Endometrium (tissue), 2 donors: Measurements from ENCODE around the gene TP53BP2.
"Not testable (repeated sequence)": the region's sequence is repeated elsewhere in the genome, so short reads cannot be mapped to it uniquely, and the experiment has no call there.

Experiments used
- FAIRE-seq: peaks from 2 replicates; lab custom pipeline; 2012; peaks lifted over from hg19 to GRCh38; lab: Jason Lieb, UNC
- donor health status: control.
- donor health status: control.

Gene TP53BP2

DNA sequence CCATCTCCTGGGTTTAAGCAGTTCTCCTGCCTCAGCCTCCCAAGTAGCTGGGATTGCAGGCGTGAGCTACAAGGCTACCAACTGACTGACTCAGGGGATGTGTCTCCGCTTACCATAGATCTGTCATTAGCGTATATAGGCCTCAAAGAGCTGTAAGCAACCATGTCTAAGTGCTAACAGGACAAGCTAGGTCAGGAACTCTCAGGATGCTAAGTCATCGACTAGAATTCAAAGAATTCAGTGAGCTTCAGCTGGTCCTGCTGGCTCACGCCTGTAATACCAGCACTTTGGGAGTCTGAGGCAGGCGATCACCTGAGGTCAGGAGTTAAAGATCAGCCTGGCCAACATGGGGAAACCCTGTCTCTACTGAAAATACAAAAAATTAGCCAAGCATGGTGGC, 103.9 kb downstream of the TP53BP2 start:
- no peak for FAIRE-seq

DNA sequence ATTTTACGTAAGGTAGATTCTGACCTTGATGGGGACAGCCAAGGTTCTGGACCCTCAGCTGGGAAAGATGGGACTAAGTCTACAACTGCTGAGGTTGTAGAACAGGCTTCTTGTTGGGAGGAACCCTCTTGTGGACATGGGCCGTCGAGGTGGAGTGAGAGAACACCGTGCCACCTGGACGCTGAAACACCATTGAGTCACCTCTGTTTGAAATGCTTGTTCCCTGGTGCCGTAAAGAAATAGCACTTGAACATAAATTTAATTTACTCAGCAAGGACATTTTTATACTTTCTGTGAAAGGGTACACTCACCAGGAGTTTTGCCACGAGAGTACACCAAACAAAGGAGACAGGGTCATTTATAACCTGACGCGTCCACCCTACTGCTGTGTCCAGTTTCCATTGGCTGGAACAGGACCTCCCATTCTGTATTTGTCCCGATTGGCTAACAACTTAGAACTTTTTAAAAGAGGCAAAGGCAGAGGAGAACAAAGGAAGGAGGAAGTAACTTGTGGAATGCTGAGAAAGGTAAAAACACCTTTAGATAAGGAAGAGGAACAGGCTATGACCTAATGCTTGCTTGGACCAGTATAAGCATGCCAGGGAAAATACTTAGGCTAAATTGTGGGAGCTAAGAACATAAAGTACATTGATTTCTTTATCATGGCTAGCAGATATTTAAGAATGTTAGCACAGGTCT, 105.6 kb downstream of the TP53BP2 start:
- not testable (repeated sequence) for FAIRE-seq

DNA sequence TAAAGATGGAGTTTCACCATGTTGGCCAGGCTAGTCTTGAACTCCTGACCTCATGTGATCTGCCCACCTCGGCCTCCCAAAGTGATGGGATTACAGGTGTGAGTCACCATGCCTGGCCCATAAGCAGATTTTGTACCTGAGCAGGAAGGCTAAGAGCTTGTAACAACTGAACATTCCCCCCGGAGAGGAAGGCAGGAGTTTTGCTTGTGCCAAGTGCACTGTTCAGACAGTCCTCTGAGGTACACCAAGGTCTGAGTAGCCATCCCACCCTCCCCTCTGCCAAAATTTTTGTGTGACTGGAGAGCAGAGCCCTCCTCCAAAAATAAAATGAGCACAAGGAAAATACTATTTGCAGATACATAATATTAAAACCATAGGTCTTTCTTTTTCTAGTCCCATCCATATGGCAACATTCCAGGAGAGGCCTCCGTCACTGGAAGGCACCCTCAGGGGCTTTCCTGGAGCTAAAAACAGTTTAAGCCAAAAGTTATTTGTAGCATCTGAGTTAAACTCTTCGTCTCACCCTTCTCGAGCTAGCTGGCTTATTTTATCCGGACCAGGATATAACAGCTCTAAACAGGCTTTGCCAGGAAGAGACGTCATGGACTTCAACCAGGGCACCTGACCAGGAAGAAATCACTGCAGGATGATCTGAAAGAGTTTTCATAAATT, 106.2 kb downstream of the TP53BP2 start:
- no peak for FAIRE-seq

DNA sequence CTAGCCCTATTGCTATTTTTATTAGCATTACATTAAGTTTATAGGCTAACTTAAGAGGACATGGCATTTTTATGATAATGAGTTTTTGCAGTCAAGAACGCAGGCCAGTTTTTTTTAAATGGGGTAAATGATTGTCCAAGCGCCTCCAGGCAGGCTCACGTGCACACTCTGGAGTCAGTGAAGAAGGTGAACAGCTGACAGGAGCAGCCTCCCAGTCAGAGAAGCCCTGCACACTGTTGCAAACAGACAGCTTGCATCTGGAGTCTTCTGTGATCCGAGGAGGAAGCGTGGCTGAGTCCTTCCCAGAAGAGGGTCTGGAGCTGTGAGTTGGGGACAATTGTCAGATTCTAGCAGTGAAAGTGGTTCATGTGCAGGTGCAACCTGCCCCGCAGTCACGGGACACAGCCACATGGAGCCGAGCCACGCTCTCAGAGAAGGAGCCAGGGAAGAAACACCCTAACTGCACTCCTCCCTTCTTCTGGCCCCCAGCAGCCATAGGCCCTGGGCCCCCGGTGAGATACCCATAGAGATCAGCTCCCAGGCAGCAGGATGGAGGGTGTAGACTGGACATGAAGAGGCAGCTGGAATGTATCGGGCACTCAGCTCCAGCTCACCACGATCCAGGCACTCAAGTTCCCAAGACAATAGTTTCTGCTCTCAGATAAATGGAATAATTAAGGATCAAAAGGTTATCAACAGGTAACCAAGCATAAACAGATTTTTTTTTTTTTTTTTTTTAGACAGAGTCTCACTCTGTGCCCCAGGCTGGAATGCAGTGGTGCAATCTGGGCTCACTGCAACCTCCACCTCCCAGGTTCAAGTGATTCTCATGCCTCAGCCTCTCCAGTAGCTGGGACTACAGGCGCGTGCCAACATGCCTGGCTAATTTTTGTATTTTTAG, 107.0 kb downstream of the TP53BP2 start:
- FAIRE-seq: no peak

DNA sequence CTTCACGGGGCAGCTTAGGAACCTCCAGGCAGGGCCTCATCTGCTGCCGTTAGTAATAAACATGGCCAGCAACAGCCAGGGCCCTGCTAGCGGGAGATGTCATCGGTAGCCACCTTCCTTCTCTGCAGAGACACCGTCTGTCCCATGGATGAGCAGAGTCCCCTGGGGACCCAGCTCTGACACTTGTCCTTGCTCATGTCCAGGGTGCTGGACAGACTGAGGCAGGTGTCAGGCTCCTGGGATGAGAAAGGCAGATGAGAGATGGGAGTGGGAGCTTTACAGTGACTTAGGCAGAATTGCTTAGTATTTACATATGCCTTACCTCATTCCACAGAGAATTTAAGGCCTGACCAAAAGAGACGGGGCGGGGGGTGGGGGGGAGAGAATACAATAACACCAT, 108.4 kb downstream of the TP53BP2 start:
- FAIRE-seq: no peak

DNA sequence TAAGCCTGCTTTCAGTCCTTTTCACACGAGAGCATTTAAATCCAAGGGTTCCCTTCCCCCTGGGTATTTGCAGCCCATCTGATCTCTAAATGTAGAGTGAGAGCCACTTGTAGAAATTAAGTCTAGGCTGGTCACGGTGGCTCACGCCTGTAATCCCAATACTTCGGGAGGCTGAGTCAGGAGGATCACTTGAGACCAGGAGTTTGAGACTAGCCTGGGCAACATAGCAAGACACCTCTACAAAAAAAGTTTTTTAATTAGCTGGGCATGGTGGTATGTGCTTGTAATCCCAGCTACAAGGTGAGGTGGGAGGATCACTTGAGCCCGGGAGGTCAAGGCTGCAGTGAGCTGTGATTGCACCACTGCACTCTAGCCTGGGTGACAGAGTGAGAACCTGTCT, 109.1 kb downstream of the TP53BP2 start:
- FAIRE-seq: not testable (repeated sequence)

DNA sequence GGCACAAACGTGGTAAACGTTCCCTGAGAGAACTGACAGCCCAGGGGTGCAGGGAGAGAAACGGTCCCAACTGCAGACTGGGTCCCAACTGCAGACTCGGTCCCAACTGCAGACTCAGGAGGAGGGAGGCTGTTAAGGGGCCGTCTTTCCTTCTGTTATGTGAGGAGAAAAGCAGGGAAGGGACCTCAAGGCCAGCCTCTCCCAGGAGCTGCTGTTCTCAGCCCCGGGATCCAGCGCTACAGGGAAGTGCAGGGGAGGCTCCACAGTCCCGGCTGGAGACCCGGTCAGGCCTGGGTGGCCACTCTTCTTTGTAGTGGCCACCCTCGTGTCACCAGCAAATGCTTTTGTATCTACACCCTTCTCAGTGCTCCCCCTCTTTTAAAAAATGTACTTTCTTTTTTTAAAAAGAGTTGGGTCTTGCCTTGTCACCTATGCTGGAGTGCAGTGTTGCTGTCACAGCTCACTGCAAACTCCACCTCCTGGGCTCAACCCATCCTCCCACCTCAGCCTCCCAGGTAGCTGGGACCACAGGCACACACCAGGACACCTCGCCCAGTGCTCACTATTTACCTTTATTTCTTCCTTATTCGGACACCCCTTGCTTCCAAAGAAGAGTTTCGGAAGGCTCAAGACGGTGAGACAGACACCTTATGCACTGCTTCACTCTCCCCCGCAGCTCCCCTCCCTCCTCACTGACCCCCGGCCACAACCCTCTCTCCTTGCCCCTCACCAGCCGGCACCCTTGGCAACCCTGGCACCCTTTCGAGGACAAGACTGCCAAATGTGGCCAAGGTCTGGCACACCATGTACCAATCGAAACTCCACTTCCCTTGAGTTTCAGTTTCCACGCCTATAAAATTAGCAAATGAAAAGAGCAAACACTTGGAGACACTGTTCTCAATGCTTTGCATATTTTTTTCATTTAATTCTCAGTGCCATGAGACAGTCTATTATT, 111.6 kb downstream of the TP53BP2 start:
- FAIRE-seq: no peak

DNA sequence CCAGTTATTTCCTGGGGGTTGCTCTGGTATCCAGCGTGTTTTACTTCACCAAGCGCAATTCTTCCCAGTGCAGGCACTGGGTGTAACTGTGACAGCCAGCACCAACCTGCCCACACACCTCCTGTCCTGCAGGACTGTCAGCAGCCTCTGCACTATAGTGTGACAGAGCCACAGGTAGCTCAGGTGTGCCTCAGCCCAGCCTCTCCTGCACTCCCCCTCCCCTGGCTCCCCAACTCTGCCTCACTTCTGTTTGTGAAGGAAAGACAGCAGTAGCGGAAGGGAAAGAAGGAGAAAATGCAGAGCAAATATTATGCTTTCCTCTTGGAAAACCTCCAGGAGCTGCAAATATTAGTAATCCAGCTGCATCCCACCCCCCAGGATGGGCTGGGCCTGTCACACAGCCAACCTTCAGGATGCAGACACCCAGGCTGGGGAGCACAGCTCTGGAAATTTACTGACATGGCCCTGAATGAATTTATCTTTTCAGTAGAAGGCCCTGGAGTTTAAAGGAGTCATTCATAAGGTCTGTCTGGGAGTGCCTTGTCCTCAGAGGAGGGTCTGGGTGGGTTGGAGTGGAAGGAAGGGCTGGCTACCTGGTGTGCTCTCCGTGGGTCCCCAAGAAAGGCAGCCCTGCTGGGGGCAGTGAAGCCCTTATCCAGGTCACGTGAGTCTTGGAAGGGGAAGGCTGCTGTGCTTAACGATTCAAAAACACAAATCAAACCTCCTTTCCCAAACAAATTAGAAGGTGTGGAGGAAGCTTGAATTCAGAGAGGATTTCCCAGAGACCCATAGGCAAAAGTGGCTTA, 112.6 kb downstream of the TP53BP2 start:
- FAIRE-seq: no peak

DNA sequence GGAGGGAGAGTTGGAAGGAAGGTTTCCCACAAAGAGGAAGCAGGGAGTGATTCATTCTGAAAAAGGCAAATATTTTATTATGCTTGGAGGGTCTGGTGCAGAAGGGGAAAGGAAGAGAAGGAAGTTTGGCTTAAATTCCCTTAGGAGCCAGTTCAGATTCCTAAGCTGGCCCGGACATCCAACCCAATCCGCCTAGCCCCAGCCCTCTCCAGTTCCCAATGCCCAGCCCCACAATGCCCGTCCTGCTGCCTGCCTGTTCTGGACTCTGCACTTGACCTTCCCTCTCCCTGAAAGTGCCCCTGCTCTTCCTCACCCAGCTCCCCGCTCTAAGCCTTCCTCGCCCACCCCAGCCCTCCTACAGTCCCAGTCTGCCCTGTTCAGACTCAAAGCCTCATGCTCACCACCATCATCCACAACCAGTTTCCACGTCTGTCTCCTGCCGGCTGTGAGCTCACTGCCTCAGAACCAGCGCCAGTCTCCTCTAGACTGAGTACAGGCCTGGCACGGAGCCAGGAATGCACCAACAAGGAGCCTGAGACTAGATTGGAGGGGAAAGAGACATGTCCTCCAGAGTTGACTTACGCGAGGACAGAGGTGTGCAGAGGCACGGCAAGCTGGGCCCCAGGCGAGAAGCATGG, 114.5 kb downstream of the TP53BP2 start:
- no peak for FAIRE-seq

DNA sequence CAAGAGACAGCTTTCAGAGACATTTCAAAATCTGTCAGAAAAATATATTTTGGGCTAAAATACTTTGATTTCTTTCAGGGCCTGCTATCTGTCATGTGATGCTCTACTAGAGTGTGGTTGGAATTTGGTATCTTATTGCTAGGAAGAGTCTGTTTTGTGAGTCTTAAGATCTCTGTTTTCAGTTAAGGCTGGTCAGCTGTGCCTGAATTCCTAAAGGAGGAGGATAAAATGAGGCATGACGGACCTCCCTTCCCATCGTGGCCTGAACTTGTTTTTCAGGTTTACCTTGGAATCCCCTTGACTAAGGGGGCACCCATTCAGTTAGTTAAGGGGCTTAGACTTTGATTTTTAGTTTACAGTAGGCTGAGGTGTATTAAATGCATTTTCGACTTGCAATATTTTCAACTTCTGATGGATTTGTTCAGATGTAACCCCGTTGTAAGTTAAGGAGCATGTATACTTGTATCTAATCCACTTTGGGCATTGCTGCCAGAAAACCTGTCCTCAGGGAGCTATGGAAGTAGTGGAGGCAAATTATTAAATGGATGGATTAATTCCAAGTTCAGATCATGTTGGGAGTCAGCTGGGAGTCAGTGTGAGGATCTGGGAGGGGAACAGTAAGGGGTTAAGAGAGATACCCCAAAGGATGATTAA, 115.1 kb downstream of the TP53BP2 start:
- FAIRE-seq: no peak

DNA sequence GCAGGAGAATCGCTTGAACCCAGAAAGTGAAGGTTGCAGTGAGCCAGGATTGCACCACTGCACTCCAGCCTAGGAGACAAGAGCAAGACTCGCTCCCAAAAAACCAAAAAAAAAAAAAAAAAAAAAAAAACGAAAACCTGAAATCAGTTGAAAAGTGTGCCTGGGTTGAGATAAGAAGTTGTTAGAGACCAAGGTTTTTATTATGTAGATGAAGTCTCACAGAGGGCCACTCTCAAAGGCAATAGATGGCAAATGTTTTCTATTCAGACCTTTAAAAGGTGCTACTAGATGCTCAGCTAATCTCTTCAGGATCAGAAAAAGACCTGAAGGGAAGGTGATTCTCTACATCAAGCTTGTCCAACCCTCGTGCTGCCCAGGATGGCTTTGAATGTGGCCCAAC, 115.8 kb downstream of the TP53BP2 start:
- FAIRE-seq: no peak
